ENCODE results near the gene TTLL10.

- TF ChIP-seq CTCF (conservative IDR thresholded peaks at IDR 0.05; ENCODE audit: low read depth in 2 of 2) = no peak
- no peak for TF ChIP-seq POLR2AphosphoS5 (IDR thresholded peaks at IDR 0.05; ENCODE audit: low read depth)
- TF ChIP-seq EZH2phosphoT487 (IDR thresholded peaks at IDR 0.05; ENCODE audit: unreplicated experiment) = no peak
- TF ChIP-seq EZH2 (IDR thresholded peaks at IDR 0.05; ENCODE audit: low read depth, unreplicated experiment) = no peak
- TF ChIP-seq STAT1 (IDR thresholded peaks at IDR 0.05; ENCODE audit: unreplicated experiment) = no peak
- TF ChIP-seq ZNF331 (CRISPR knock-in tag; IDR thresholded peaks at IDR 0.05; ENCODE audit: low read depth) = no peak
- no peak for TF ChIP-seq JUNB (IDR thresholded peaks at IDR 0.05; ENCODE audit: unreplicated experiment)
- no peak for TF ChIP-seq REST (IDR thresholded peaks at IDR 0.05; ENCODE audit: unreplicated experiment)
- no peak for TF ChIP-seq ZNF462 (CRISPR knock-in tag; IDR thresholded peaks at IDR 0.05)
- no peak for TF ChIP-seq ETS1 (IDR thresholded peaks at IDR 0.05)
- no peak for TF ChIP-seq CREB1 (CRISPR knock-in tag; IDR thresholded peaks at IDR 0.05; ENCODE audit: low read depth)
- TF ChIP-seq NANOG (IDR thresholded peaks at IDR 0.05; ENCODE audit: borderline replicate concordance) = no peak
Measured at GRCh38 chr1:1240348-1240732, 66.7 kb downstream of the TTLL10 start.

Data from GM23338 (cell line).